OCI-M1 (cell line): ENCODE measurements around the gene MIEF2.
A peak's percentile ranks its signal among the peaks of the same experiment; 100 is the strongest.
"Not testable (repeated sequence)": the region's sequence is repeated elsewhere in the genome, so short reads cannot be mapped to it uniquely, and the experiment has no call there.

ENCODE experiments used
- DNase-seq: peaks from one replicate; lab custom pipeline; 2025; lab: John Stamatoyannopoulos, UW

The MIEF2 gene, protein sequence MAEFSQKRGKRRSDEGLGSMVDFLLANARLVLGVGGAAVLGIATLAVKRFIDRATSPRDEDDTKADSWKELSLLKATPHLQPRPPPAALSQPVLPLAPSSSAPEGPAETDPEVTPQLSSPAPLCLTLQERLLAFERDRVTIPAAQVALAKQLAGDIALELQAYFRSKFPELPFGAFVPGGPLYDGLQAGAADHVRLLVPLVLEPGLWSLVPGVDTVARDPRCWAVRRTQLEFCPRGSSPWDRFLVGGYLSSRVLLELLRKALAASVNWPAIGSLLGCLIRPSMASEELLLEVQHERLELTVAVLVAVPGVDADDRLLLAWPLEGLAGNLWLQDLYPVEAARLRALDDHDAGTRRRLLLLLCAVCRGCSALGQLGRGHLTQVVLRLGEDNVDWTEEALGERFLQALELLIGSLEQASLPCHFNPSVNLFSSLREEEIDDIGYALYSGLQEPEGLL

DNA sequence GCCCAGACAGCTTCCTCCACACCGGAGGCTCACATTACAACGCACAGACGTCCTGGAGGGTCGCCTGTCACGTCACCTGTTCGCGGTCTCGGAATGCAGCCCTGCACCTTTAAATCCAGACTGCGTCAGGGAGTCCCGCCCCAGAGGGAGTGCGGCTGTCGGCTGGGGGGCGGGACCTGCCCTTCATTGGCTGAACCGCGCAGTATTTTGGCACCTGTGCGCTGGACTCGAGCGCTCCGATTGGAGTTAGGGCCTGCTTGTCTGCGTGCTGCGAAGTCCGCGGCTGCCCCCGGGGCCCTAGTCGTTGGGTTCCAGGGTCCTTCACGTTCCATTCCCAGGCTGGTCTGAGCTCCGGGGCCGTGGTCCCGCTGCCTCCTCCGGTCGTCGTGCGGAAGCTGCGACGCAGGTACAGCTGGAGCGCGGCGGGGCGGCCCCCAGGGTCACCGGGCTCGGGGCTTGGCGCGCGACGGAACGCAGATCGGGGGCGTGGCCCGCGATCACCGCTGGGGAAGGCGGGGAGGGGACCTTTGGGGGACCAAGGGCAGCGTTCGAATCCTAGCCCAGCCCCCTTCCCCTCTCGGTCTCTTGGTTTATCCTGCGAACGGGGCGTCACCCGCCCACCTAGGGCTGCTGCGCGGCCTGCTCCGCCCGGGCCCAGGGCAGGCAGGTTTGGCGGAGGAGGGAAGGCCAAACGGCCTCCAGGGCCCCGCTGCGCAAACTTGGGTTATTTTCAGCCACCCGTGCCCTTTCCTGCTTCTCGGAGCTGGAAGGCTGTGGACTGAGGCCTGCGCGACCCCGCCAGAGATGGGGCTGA lies at the start of gene MIEF2:
MIEF2 (plus strand) TSS at position 331 of the 814 bp plus-strand sequence. CDS start 2,059 bp downstream, outside the sequence.
- DNase-seq: peak; percentile 91

- DNase-seq: no peak
These were observed 46.7 kb upstream of the MIEF2 start for GRCh38 chr17:18213666-18214270.

DNA sequence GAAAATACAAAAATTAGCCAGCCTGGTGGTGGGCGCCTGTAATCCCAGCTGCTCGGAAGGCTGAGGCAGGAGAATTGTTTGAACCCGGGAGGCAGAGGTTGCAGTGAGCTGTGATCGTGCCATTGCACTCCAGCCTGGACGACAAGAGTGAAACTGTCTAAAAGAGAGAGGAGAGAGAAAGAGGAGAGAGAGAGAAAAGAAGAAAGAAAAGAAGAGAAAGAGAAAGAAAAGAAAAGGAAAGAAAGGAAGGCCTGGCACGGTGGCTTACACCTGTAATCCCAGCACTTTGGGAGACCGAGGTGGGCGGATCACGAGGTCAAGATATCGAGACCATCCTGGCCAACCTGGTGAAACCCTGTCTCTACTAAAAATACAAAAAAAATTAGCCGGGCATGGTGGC lies 43.6 kb upstream of the MIEF2 start:
- not testable (repeated sequence) for DNase-seq

DNA sequence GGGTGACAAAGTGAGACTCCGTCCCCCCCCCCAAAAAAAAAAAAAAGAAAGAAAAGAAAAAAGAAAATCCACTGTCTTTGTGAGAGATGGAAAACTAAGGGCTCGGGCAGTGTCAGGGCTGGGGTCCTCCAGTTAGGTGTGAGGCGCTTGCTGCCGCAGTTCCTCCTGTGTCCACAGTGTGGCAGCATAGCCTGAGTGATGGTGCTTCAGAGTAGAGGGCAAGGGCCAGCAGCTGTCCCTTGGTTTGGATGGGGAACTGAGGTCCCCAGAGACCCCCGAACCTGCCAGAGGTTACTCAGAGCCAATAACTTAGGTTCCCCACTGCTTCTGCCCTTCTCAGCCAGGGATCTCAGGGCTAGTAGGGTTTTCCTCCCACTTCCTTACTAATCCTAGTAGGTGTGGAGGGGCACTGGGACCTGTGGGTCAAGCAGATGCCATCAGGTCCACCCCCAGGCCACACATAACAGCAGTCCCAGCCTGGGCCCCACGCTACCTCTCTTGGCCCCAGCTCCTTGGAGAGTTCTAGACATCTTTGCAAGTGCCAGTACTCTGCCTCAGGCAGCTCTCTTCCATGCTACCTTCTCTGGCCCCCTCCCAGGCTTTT lies 42.9 kb upstream of the MIEF2 start:
- peak; percentile 74 for DNase-seq

DNA sequence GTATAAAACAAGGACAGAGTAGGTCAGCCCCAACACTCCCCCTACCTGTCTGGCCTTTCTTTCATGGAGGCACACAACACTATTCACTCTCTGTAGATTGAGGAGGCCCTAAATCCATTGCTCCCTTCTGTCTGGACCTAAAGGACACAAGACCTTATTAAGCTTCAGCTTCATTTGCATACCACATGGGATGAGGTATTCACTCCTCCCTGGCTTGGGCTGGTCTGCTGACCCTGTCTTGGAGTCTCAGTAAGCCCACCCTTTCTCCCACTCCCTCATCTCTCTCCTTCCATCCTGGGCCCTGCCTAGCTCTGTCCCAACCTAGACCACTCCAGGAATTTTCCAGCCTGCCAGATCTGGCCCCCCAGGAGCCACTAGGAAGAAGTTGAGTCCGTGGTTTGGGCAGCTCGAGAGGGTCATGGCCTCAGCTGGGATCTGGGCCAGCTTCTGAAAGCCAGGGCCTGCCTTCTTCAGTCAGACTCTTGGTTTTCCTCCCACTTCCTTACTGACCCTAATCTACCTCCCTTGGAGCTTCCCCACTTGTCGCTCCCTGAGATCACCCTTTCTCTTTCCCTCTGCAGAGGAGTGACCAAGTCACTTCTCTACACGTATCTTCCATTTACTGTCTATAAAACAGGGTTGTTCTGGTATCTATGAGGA lies 41.6 kb upstream of the MIEF2 start:
- peak; percentile 7 for DNase-seq

GRCh38 chr17:18224053-18224386 lies 36.4 kb upstream of the MIEF2 start:
- DNase-seq: no peak

GRCh38 chr17:18224387-18225120 lies 35.9 kb upstream of the MIEF2 start:
- no peak for DNase-seq

GRCh38 chr17:18225121-18225641 lies 35.3 kb upstream of the MIEF2 start, which contains the start of gene LLGL1:
Gene LLGL1 (plus strand): TSS chr17:18225635. CDS start chr17:18225683, 48 bp downstream.
- DNase-seq: peak; percentile 89

DNA sequence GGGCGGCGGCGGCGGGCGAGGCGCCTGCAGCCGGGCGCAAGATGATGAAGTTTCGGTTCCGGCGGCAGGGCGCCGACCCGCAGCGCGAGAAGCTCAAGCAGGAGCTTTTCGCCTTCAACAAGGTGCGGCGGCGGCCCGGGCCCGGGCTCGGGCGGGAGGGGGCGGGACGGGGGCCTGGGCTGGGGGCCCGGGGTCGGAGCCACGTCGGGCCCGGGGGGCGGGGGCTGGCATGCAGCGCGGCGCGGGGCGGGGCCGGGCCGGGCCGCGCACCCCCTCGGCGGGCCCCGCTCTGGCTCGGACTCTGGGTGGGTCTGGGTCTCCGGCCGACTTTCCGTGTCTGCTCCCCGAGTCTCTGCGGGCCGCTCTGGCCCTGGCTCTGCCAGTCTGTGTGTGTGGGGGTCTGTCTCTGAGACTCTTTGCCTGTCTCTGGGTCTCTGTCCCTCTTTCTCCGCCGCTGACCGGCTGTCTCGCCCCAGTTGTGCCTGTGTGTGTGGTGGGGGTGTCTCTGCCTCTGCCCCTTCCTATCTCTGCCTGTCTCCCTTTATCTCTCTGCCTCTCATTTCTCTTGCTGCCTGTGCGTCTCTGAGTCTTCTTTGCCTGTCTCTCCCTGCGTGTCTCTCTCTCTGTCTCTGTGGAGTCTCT lies 34.7 kb upstream of the MIEF2 start:
- peak; percentile 12 for DNase-seq

- DNase-seq: no peak
These were observed 34.0 kb upstream of the MIEF2 start for GRCh38 chr17:18226284-18226945.

- no peak for DNase-seq
These were observed 32.8 kb upstream of the MIEF2 start for GRCh38 chr17:18227635-18228034.

DNA sequence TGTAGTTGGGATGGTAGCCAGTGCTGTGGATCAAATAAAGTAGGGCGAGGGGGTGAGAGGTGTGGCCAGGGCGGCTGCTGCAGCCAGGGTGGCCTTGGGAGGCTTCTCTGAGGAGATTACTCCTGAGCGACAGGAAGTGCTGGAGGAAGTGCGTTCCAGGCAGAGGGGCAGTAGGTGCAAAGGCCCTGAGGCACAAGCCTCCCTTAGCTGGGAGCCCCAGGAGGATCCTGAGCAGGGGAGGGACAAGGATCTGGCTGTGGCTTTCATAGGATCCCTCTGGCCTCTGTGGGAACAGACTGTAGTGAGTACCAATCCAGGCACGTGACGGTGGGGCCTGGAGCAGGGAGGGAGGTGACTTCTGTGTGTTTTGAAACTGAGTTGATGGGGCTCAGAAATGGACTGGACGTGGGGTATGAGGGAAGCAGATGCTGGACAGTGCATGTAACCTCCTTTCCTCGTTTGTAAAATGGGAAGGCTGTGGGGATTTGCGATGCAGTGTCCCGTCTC lies 32.2 kb upstream of the MIEF2 start:
- no peak for DNase-seq

DNA sequence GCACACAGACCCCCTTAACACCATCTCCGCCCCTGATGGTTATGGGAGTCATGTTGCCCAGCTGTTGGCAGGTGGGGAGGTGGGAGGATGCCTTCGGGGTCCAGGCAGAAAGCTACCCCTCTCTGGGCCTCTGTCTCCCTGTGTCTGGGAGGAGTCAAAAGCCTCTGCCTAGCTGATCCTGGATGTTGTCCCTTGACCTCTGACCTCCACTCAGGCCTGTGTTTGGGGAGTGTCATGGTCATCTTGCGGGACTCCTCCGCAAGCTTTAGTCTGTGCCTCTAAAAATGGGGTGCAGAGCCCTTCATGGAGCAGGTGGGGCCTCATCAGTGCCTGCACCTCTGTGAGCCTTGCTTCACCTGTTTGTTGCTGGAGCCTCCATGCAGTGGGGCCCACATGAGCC lies 31.2 kb upstream of the MIEF2 start:
- DNase-seq: no peak

DNA sequence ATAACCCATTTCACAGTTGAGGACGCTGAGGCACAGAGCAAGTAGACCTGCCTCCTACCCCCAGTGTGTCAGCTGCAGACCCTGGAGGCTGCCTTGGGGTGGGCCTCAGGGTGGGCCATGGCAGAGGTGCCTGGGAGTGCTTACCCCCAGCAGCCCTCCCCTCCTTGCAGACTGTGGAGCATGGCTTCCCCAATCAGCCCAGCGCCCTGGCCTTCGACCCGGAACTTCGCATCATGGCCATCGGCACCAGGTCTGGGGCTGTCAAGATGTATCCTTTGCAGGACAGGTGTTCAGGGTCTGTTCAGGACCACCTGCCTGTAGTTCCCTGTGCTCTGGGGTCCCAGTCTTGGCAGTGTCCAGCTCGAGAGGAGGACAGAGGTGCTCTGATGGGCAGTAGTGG lies 30.7 kb upstream of the MIEF2 start:
- no peak for DNase-seq

GRCh38 chr17:18230288-18231141 lies 29.9 kb upstream of the MIEF2 start:
- DNase-seq: no peak

- DNase-seq: no peak
These were observed 29.3 kb upstream of the MIEF2 start for GRCh38 chr17:18231164-18231563.

GRCh38 chr17:18233803-18234518 lies 26.5 kb upstream of the MIEF2 start:
- DNase-seq: no peak

- DNase-seq: no peak
These were observed 25.5 kb upstream of the MIEF2 start for GRCh38 chr17:18234853-18235380.
